Measurements from ENCODE around the gene HOXA1. TPM values are rescaled to one million over a fixed set of nuclear protein-coding genes. Genes with fewer than 3 reads are reported as not detected.

HOXA1 gene
- total RNA-seq, 4 donors from 2014 or later, result 0.67 to 0.78 TPM; not detected in 2

- TF ChIP-seq, protein P1, sequence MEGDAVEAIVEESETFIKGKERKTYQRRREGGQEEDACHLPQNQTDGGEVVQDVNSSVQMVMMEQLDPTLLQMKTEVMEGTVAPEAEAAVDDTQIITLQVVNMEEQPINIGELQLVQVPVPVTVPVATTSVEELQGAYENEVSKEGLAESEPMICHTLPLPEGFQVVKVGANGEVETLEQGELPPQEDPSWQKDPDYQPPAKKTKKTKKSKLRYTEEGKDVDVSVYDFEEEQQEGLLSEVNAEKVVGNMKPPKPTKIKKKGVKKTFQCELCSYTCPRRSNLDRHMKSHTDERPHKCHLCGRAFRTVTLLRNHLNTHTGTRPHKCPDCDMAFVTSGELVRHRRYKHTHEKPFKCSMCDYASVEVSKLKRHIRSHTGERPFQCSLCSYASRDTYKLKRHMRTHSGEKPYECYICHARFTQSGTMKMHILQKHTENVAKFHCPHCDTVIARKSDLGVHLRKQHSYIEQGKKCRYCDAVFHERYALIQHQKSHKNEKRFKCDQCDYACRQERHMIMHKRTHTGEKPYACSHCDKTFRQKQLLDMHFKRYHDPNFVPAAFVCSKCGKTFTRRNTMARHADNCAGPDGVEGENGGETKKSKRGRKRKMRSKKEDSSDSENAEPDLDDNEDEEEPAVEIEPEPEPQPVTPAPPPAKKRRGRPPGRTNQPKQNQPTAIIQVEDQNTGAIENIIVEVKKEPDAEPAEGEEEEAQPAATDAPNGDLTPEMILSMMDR (IDR thresholded peaks at IDR 0.05), result no peak
- TF ChIP-seq POLR2A (IDR thresholded peaks at IDR 0.05), result peak in 1 of 2 donors; percentile 50
- Histone ChIP-seq H3K27me3 (peaks cover 33% of the 10 kb centered on the region), H3K36me3 (no peaks in the 10 kb centered on the region), H3K4me1 (peaks cover 0 to 11% of the 10 kb centered on the region in 2 donors), H3K27ac (peak overlapping the region; percentile 76 to 93 (median 82)), H3K9me3 (no peaks in the 10 kb centered on the region), H3K4me3 (replicated peaks in 1 of 3) (peak overlapping the region in 1 of 3 donors; percentile 19)
- DNase-seq, result no peak
- intact Hi-C loops (cut with DNase I), result no loop called here
- WGBS, 2 donors, result 9 to 26% methylated on average over 35 to 40 of the region's 41 CpGs
Measured at GRCh38 chr7:27108390-27109127, 12.8 kb upstream of the HOXA1 start.

DNA sequence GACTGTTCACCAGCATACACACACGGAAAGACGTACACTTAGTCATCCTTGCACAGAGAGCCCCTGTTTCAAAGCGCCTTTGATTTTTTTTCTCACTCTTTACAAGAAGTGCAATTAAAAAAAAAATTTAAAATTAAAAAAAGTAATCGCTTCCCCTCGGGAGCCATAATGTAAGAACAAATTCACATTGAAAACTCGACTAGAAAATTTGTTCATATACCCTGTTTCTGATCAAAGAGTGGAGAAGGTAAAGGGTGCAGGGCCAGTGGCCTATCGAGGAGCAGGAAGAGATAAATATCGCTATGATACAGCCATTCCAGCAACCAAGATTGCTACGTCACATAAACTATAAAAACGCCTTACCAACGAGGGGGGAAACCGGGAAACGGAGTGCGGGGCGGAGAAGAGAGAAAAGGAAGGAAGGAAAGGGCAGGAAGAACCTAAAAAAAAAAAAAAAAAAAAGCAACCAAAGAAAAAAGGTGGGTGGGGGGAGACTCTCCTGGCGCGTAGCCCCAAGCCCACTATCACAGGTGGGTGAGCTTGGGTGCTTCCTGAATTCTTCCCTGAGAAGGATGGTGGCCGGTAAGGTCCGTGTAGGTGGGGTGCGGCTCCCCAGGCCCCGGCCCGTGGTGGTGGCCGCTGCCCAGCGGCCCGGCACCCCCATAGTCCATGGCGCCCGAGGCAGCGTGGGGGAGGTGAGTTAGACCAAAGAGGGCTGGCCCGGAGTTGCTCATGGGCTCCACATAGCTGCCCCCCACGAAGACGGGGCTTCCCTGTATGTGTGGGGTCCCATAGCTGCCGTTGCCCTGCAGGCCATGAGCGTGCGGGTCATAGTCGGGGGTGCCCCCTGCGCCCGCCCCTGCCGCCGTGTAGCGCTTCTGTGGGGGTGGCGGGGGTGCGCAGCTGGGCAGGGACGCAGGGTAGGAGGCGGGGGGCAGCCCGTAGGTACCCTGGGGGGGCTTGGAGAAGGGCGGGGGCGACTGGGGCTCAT lies 11.9 kb upstream of the HOXA1 start:
- H3K27ac ChIP-seq, result peak overlapping the region; percentile 76 to 93 (median 82)
- peaks cover 0 to 11% of the 10 kb centered on the region in 2 donors for H3K4me1 ChIP-seq
- TF ChIP-seq, protein P1 (IDR thresholded peaks at IDR 0.05), result no peak
- no peak for TF ChIP-seq POLR2A (IDR thresholded peaks at IDR 0.05)
- DNase-seq, result no peak
- H3K9me3 ChIP-seq, result no peaks in the 10 kb centered on the region
- H3K27me3 ChIP-seq, result peaks cover 38% of the 10 kb centered on the region
- 12 to 24% methylated on average over 27 to 29 of the region's 47 CpGs for WGBS, 2 donors
- intact Hi-C loops (cut with DNase I), result no loop called here
- peak overlapping the region in 1 of 3 donors; percentile 19 for H3K4me3 ChIP-seq (replicated peaks in 1 of 3)
- no peaks in the 10 kb centered on the region for H3K36me3 ChIP-seq

DNA sequence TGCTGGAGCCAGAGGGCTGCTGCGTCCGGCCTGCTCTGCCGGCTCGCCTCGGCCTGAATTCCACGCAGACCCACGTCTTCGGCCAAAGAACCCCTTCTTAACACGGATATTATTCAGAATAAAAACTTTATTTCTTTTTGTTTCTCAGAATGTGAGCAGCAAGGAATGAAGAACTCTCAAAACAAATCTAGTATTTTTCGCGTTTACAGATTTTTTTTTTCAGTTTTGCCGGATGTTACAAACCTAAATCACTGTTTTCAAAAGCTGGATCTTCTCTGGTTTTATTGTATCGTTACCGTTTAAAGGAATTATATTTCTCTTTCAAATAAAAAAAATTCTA lies 11.1 kb upstream of the HOXA1 start:
- intact Hi-C loops (cut with DNase I), result no loop called here
- H3K27me3 ChIP-seq, result peaks cover 43% of the 10 kb centered on the region
- no peaks in the 10 kb centered on the region for H3K36me3 ChIP-seq
- H3K4me1 ChIP-seq, result peaks cover 0 to 11% of the 10 kb centered on the region in 2 donors
- H3K4me3 ChIP-seq (replicated peaks in 1 of 3), result peak overlapping the region in 1 of 3 donors; percentile 21
- TF ChIP-seq POLR2A (IDR thresholded peaks at IDR 0.05), result no peak
- TF ChIP-seq, protein P1 (IDR thresholded peaks at IDR 0.05), result no peak
- 12 to 21% methylated on average over 14 of the region's 14 CpGs for WGBS, 2 donors
- DNase-seq, result no peak
- no peaks in the 10 kb centered on the region for H3K9me3 ChIP-seq
- H3K27ac ChIP-seq, result peak overlapping the region; percentile 49 to 93 (median 82)

GRCh38 chr7:27106181-27106900 lies 10.5 kb upstream of the HOXA1 start:
- TF ChIP-seq, protein P1 (IDR thresholded peaks at IDR 0.05), result no peak
- TF ChIP-seq POLR2A (IDR thresholded peaks at IDR 0.05), result peak in 1 of 2 donors; percentile 19
- H3K4me3 ChIP-seq (replicated peaks in 1 of 3), result peak overlapping the region in 1 of 3 donors; percentile 21
- H3K27ac ChIP-seq, result peak overlapping the region; percentile 49 to 93 (median 82)
- H3K27me3 ChIP-seq, result peaks cover 49% of the 10 kb centered on the region
- WGBS, 2 donors, result 12 to 15% methylated on average over 33 to 39 of the region's 44 CpGs
- no peak for DNase-seq
- no peaks in the 10 kb centered on the region for H3K9me3 ChIP-seq
- intact Hi-C loops (cut with DNase I), result no loop called here
- H3K4me1 ChIP-seq, result peaks cover 0 to 11% of the 10 kb centered on the region in 2 donors
- H3K36me3 ChIP-seq, result no peaks in the 10 kb centered on the region

Data from thyroid gland (tissue), 4 donors.